ENCODE measurements around the gene XRCC1. TPM values are rescaled to one million over a fixed set of nuclear protein-coding genes. Genes with fewer than 3 reads are reported as not detected.

The XRCC1 gene
- total and polyA plus RNA-seq, 10 of the 15 experiments (the other 5 are each of a cell fraction or from before 2014, with no cell fraction given), result 2.0 to 51.1 (median 33.7) TPM

- FAIRE-seq (no peak), ATAC-seq (no peak), DNase-seq (ENCODE audit: low read depth, low spot score) (no peak)
- CTCF ChIA-PET, result no interaction called here
- no peaks in the 10 kb centered on the region for H3K4me1 ChIP-seq (ENCODE audit: control insufficient read depth, insufficient read depth, low read length)
- no peaks in the 10 kb centered on the region; the same call in 2 of the 3 replicates for H3K9me3 ChIP-seq (replicated peaks; ENCODE audit: control insufficient read depth, insufficient read depth, low read length)
- no peaks in the 10 kb centered on the region for H3K27me3 ChIP-seq (replicated peaks in 1 of 2; ENCODE audit: control insufficient read depth in 2 of 2, insufficient read depth in 2 of 2, low read length in 1 of 2)
- H3K79me2 ChIP-seq (ENCODE audit: control insufficient read depth, insufficient read depth, low read length), result no peaks in the 10 kb centered on the region
- H3K4me3 ChIP-seq, result no peak overlapping the region
- no peak overlapping the region for H3K9ac ChIP-seq (ENCODE audit: control insufficient read depth, insufficient read depth, low read length)
- 84% methylated on average over 3 of the region's 3 CpGs for WGBS (ENCODE audit: insufficient coverage, insufficient replicate concordance, low lambda C conversion rate, missing lambda C conversion rate)
- in situ Hi-C loops (cut with MboI), result no loop called here
- POLR2A ChIA-PET, result no interaction called here
- no peak overlapping the region for H3K27ac ChIP-seq (ENCODE audit: control insufficient read depth, insufficient read depth)
- H3K36me3 ChIP-seq (ENCODE audit: control insufficient read depth in 2 of 2, insufficient read depth in 2 of 2, low read length in 1 of 2), result peaks cover 8 to 10% of the 10 kb centered on the region in 2 experiments
- RAD21 ChIA-PET (ENCODE audit: unreplicated experiment), result no interaction called here
- intact Hi-C loops (cut with micrococcal nuclease; ENCODE audit: unreplicated experiment), result no loop called here
- no peak overlapping the region for H3K4me2 ChIP-seq (ENCODE audit: control insufficient read depth, insufficient read depth)
- SMC1A ChIA-PET (ENCODE audit: uncharacterized antibody, unreplicated experiment), result no interaction called here
- H2AFZ ChIP-seq (ENCODE audit: control insufficient read depth, low read depth, low read length), result no peak overlapping the region
- no TSS peak for BruUV-seq (replicated peaks)
- H4K20me1 ChIP-seq (ENCODE audit: control insufficient read depth, insufficient read depth), result no peaks in the 10 kb centered on the region
- TF ChIP-seq ZNF24 (IDR thresholded peaks at IDR 0.05) (no peak), POLR2AphosphoS2 (IDR thresholded peaks at IDR 0.05; ENCODE audit: low read depth, low read length) (no peak)
Observed at GRCh38 chr19:43540381-43540780, 34.9 kb downstream of the XRCC1 start.

DNA sequence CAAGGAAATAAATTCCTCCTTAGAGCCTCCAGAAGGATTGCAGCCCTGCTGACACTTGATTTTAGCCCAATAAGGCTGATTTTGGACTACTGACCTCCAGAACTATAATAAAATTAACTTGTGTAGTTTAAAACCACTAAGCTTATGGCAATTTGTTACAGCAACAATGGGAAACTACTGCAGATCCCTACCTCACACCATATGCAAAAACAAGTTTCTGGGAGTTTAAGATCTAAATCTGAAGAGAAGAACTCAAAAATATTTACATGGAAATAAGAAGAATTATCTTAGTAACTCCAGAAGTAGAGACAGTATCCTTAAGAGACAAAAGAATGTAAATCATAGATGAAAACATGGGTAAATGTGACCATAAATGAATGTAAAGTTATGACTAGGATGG, 36.4 kb downstream of the XRCC1 start:
- DNase-seq (ENCODE audit: low read depth, low spot score), result no peak
- no peaks in the 10 kb centered on the region for H3K27me3 ChIP-seq (replicated peaks in 1 of 2; ENCODE audit: control insufficient read depth in 2 of 2, insufficient read depth in 2 of 2, low read length in 1 of 2)
- H3K79me2 ChIP-seq (ENCODE audit: control insufficient read depth, insufficient read depth, low read length), result no peaks in the 10 kb centered on the region
- intact Hi-C loops (cut with micrococcal nuclease; ENCODE audit: unreplicated experiment), result no loop called here
- in situ Hi-C loops (cut with MboI), result no loop called here
- peaks cover 5 to 6% of the 10 kb centered on the region in 2 experiments for H3K36me3 ChIP-seq (ENCODE audit: control insufficient read depth in 2 of 2, insufficient read depth in 2 of 2, low read length in 1 of 2)
- no peak overlapping the region for H3K4me3 ChIP-seq
- RAD21 ChIA-PET (ENCODE audit: unreplicated experiment), result no interaction called here
- no peak overlapping the region for H2AFZ ChIP-seq (ENCODE audit: control insufficient read depth, low read depth, low read length)
- H3K4me2 ChIP-seq (ENCODE audit: control insufficient read depth, insufficient read depth), result no peak overlapping the region
- H3K4me1 ChIP-seq (ENCODE audit: control insufficient read depth, insufficient read depth, low read length), result no peaks in the 10 kb centered on the region
- no peaks in the 10 kb centered on the region; the same call in 2 of the 3 replicates for H3K9me3 ChIP-seq (replicated peaks; ENCODE audit: control insufficient read depth, insufficient read depth, low read length)
- TF ChIP-seq STAT1 (conservative IDR thresholded peaks at IDR 0.05), result no peak
- FAIRE-seq, result no peak
- no TSS peak for BruUV-seq (replicated peaks)
- CTCF ChIA-PET, result interaction anchor here (4.9 kb wide), 1 partner anchor 56 kb away, joined by 36 read pairs; the partner anchor contains the start of gene IRGQ
- no peak overlapping the region for H3K27ac ChIP-seq (ENCODE audit: control insufficient read depth, insufficient read depth)
- SMC1A ChIA-PET (ENCODE audit: uncharacterized antibody, unreplicated experiment), result no interaction called here
- ATAC-seq, result no peak
- no peak overlapping the region for H3K9ac ChIP-seq (ENCODE audit: control insufficient read depth, insufficient read depth, low read length)
- POLR2A ChIA-PET, result no interaction called here
- H4K20me1 ChIP-seq (ENCODE audit: control insufficient read depth, insufficient read depth), result no peaks in the 10 kb centered on the region

Measured in GM12878 (cell line).